Daoy (cell line): ENCODE results near the gene ZMAT5. TPM values are rescaled to one million over a fixed set of nuclear protein-coding genes. Genes with fewer than 3 reads are reported as not detected.

Source experiments
- DNase-seq: peaks from one replicate; pipeline ENCODE4 v3.0.0-alpha.2; 2015; ENCODE audit warnings: low read depth
- total RNA-seq: library from RNA; depleted of rRNA; stranded (reverse); fragments of >200 nt; shearing (Covaris generic); gene quantifications from 2 replicates; pipeline ENCODE4 v1.2.3, GENCODE V29; 2014; rRNA removed

The ZMAT5 gene
- total RNA-seq, 1 experiment from 2014 or later = 25.8 TPM

- DNase-seq = no peak
Measured at GRCh38 chr22:29689206-29689879, 77.5 kb downstream of the ZMAT5 start.

- no peak for DNase-seq
Measured at GRCh38 chr22:29684244-29684643, 82.6 kb downstream of the ZMAT5 start.

GRCh38 chr22:29683536-29683935, 83.3 kb downstream of the ZMAT5 start:
- DNase-seq = no peak

Other genes with a start within 250 kb of the ZMAT5 start
- gene THOC5, start 213.2 kb downstream of the ZMAT5 start, total RNA-seq = 74.8 and 92.2 TPM in 2 replicates
- gene NIPSNAP1, start 185.9 kb downstream of the ZMAT5 start, total RNA-seq = 56.9 and 57.9 TPM in 2 replicates
- gene NF2, start 163.4 kb downstream of the ZMAT5 start, total RNA-seq = 88.3 and 113 TPM in 2 replicates
- 1.1 and 1.7 TPM in 2 replicates for gene CABP7, start 47.0 kb downstream of the ZMAT5 start, total RNA-seq
- gene UQCR10, start 362 bp upstream of the ZMAT5 start, total RNA-seq = 45.4 and 69.9 TPM in 2 replicates
- 35.2 and 35.3 TPM in 2 replicates for gene ASCC2, start 71.3 kb upstream of the ZMAT5 start, total RNA-seq
- gene MTMR3, start 116.2 kb upstream of the ZMAT5 start, total RNA-seq = 11.8 and 12.2 TPM in 2 replicates